ENCODE data around the gene RMND1.
A peak's percentile ranks its signal among the peaks of the same experiment; 100 is the strongest.

The RMND1 gene

GRCh38 chr6:151443454-151443853, 8.5 kb downstream of the RMND1 start:
- peaks cover 12% of the 10 kb centered on the region for H3K4me1 Mint-ChIP-seq
- no peak for TF ChIP-seq CTCF (IDR thresholded peaks at IDR 0.05; ENCODE audit: unreplicated experiment in 3 of 3)
- H3K4me3 Mint-ChIP-seq, result no peak overlapping the region
- H3K27me3 Mint-ChIP-seq (ENCODE audit: low read depth), result no peaks in the 10 kb centered on the region
- H3K27ac Mint-ChIP-seq, result peak overlapping the region; percentile 7 to 40 (median 21)
- peaks cover 13% of the 10 kb centered on the region for H3K36me3 Mint-ChIP-seq (ENCODE audit: low read depth)
- no peaks in the 10 kb centered on the region for H3K9me3 Mint-ChIP-seq

GRCh38 chr6:151442371-151442770, 9.6 kb downstream of the RMND1 start:
- Mint-ChIP-seq H3K9me3 (no peaks in the 10 kb centered on the region), H3K27ac (peak overlapping the region; percentile 75 to 84 (median 83)), H3K36me3 (ENCODE audit: low read depth) (peaks cover 13% of the 10 kb centered on the region), H3K4me3 (no peak overlapping the region), H3K27me3 (ENCODE audit: low read depth) (no peaks in the 10 kb centered on the region), H3K4me1 (peaks cover 20% of the 10 kb centered on the region)
- TF ChIP-seq CTCF (IDR thresholded peaks at IDR 0.05; ENCODE audit: unreplicated experiment in 3 of 3), result no peak

GRCh38 chr6:151441390-151442166, 10.3 kb downstream of the RMND1 start:
- H3K27me3 Mint-ChIP-seq (ENCODE audit: low read depth), result no peaks in the 10 kb centered on the region
- H3K4me3 Mint-ChIP-seq, result peak overlapping the region in 1 of 3 experiments; percentile 22
- TF ChIP-seq CTCF (IDR thresholded peaks at IDR 0.05; ENCODE audit: unreplicated experiment in 3 of 3), result no peak
- peaks cover 24% of the 10 kb centered on the region for H3K4me1 Mint-ChIP-seq
- no peaks in the 10 kb centered on the region for H3K9me3 Mint-ChIP-seq
- H3K36me3 Mint-ChIP-seq (ENCODE audit: low read depth), result peaks cover 12% of the 10 kb centered on the region
- peak overlapping the region; percentile 75 to 84 (median 83) for H3K27ac Mint-ChIP-seq

- H3K27ac Mint-ChIP-seq, result peak overlapping the region; percentile 75 to 84 (median 83)
- no peaks in the 10 kb centered on the region for H3K27me3 Mint-ChIP-seq (ENCODE audit: low read depth)
- peaks cover 18% of the 10 kb centered on the region for H3K36me3 Mint-ChIP-seq (ENCODE audit: low read depth)
- no peaks in the 10 kb centered on the region for H3K9me3 Mint-ChIP-seq
- peaks cover 29% of the 10 kb centered on the region for H3K4me1 Mint-ChIP-seq
- peak; percentile 45 to 51 (median 46) for TF ChIP-seq CTCF (IDR thresholded peaks at IDR 0.05; ENCODE audit: unreplicated experiment in 3 of 3)
- no peak overlapping the region for H3K4me3 Mint-ChIP-seq
Observed at GRCh38 chr6:151440930-151441329, 11.0 kb downstream of the RMND1 start.

- Mint-ChIP-seq H3K9me3 (no peaks in the 10 kb centered on the region), H3K4me1 (peaks cover 29% of the 10 kb centered on the region), H3K27me3 (ENCODE audit: low read depth) (no peaks in the 10 kb centered on the region), H3K27ac (peak overlapping the region; percentile 51 to 84 (median 83)), H3K36me3 (ENCODE audit: low read depth) (peaks cover 18% of the 10 kb centered on the region), H3K4me3 (no peak overlapping the region)
- no peak for TF ChIP-seq CTCF (IDR thresholded peaks at IDR 0.05; ENCODE audit: unreplicated experiment in 3 of 3)
Observed at GRCh38 chr6:151440498-151440897, 11.4 kb downstream of the RMND1 start.

- Mint-ChIP-seq H3K9me3 (no peaks in the 10 kb centered on the region), H3K4me3 (no peak overlapping the region), H3K4me1 (peaks cover 26% of the 10 kb centered on the region), H3K27ac (peak overlapping the region; percentile 66 to 97 (median 90)), H3K27me3 (ENCODE audit: low read depth) (no peaks in the 10 kb centered on the region), H3K36me3 (ENCODE audit: low read depth) (peaks cover 24% of the 10 kb centered on the region)
- no peak for TF ChIP-seq CTCF (IDR thresholded peaks at IDR 0.05; ENCODE audit: unreplicated experiment in 3 of 3)
Observed at GRCh38 chr6:151437401-151437800, 14.5 kb downstream of the RMND1 start.
